H7 (cell line): ENCODE measurements around the gene SLC51B. TPM values are rescaled to one million over a fixed set of nuclear protein-coding genes. Genes with fewer than 3 reads are reported as not detected.
A peak's percentile ranks its signal among the peaks of the same experiment; 100 is the strongest.
"Not testable (repeated sequence)": the region's sequence is repeated elsewhere in the genome, so short reads cannot be mapped to it uniquely, and the experiment has no call there.

Source experiments
- DNase-seq: peaks from one replicate; pipeline ENCODE4 v3.0.0; 2012
- H3K27me3 ChIP-seq: 2 replicates; pipeline ENCODE4 v1.6.0; 2011; ENCODE audit warnings: mild to moderate bottlenecking, low read length; ENCODE audit not compliant: control insufficient read depth, insufficient read depth
- H3K36me3 ChIP-seq: replicated peaks from 2 replicates; pipeline ENCODE4 v1.5.1; 2011; ENCODE audit warnings: low read length; ENCODE audit not compliant: control insufficient read depth, insufficient read depth
- H3K4me3 ChIP-seq: 2 replicates; pipeline ENCODE4 v1.5.1; 2011; ENCODE audit warnings: low read depth, mild to moderate bottlenecking, control low read depth, low read length, moderate library complexity; ENCODE audit not compliant: insufficient read depth
- total RNA-seq: library from RNA; depleted of rRNA; stranded (reverse); fragments of >200 nt; shearing (Covaris generic); gene quantifications from 2 replicates; pipeline ENCODE4 v1.2.3, GENCODE V29; 2014; rRNA removed

SLC51B gene
- not detected in 2 replicates for total RNA-seq

DNA sequence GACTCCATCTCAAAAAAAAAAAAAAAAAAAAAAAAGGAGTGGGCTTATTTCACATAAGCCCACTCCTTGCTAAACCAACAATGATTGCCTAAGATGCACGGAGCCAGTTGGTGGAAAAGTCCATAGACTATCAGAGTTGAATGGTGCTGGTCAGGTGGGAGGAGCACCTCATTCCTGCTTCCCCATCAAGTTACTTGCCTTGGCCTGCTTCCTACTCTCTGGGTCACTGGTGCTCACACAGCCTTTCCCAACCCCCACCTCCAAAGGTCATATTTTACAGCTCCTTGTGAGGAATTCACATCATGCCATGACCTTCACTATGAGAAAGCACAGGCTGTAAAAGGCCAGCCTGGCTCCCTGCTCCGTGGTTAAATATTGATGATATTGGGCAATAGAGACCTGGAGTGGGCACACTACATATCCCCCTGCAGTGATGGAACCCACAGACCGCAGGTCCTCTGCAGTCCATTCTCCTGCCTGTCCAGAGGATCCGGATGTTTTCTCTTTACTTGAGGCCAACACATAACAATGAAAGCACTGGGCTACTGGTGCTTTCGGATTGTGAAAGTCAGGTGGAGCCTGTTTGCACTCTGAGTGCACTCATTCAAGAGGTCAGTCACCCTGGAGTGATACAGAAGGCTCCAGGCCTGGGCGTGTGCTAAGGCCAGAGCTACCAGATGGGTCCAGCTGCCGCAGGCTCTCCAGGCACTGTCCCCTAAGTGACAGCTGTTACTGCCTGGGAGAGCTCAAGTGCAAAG lies at the start of gene SLC51B:
Gene SLC51B (plus strand): TSS at position 664 of the 758 bp plus-strand sequence. CDS start 4,618 bp downstream, outside the sequence.
- no peaks in the 10 kb centered on the region; the same call in 1 of the 2 replicates for H3K27me3 ChIP-seq
- DNase-seq: no peak
- H3K36me3 ChIP-seq: no peaks in the 10 kb centered on the region
- no peak within 1 kb of the TSS for H3K4me3 ChIP-seq

DNA sequence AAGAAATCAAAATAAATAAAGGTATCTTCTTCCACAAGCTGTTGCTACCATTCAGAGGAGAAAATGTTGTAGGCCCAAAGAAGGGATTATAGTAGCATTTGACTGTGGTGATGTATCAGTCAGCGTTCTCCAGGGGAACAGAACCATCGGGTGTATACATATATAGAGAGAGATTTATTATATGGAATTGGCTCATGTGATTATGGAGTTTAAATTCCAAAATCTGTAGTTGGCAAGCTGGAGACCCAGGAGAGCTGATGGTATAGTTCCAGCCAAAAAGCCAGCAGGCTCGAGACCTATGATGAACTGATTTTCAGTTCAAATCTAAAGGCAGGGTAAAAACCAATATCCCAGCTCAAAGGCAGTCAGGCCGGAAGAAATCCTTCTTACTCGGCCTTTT lies 48.1 kb upstream of the SLC51B start:
- no peak overlapping the region for H3K4me3 ChIP-seq
- H3K27me3 ChIP-seq: no peaks in the 10 kb centered on the region
- no peaks in the 10 kb centered on the region for H3K36me3 ChIP-seq
- no peak for DNase-seq

DNA sequence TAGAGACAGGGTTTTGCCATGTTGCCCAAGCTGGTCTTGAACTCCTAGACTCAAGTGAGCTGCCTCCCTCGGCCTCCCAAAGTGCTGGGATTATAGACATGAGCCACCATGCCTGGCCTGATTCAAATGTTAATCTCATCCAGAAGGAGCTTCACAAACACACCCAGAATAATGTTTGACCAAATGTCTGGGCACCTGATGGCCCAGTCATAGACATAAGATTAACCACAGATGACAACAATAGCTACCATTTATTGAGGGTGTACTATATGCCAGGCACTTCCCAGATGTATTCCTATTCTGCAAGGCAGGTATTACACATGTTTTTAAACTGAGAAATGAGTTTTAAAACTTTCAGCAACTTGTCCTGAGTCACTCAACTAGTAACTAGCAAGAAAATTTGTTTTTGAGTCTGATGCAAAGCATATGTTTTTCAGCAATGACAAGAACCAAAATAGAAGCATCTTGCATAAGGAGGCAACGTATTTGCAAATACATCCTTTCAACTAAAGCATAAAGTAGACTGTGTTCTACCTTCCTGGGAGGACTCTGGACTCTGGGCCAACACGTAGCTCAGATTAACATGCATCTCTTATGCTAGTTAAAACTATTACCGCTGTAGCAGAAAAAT lies 47.3 kb upstream of the SLC51B start:
- no peaks in the 10 kb centered on the region for H3K27me3 ChIP-seq
- no peak for DNase-seq

DNA sequence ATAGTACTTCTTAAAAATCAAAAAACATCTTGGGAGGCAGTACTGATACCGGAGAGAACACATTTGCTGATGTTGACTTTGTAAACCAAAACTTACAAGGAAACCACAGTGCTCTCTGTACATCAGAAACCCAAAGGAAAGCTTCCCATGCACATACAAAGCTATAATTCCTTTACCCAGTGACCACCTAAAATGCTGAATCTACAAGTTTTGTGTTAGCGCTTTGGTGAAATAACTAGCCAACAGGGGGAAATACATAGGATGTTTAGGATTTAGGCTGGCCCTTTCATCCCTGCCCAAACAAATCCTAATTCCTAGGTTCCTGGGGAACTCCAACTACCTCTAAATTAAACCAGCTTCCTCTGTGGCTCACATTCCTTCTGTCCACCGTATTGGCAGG lies 40.2 kb upstream of the SLC51B start:
- DNase-seq: no peak
- no peak overlapping the region for H3K4me3 ChIP-seq
- H3K27me3 ChIP-seq: no peaks in the 10 kb centered on the region
- no peaks in the 10 kb centered on the region; the same call in 1 of the 2 replicates for H3K36me3 ChIP-seq

More for the DNA sequence above, 47.3 kb upstream of the SLC51B start:
- Histone ChIP-seq H3K4me3 (no peak overlapping the region), H3K36me3 (no peaks in the 10 kb centered on the region)

DNA sequence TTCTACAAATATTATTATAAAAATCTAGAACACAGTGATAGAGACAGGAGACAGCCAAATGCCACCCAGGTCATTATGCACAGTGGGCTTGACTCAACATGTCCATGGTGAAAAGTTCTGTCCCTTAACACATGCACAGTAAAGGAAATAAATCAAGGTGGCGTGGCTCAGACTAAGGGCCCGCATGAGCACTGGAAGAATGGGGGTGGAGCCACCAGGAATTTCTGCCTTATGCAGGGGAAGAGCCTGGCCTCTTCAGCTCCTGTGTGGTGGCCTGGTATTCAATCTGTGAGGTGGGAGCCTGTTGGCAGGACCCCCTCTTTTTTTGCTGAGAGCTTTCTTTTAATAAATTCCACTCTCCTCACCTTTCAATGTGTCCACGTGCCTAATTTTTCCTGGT lies 38.3 kb upstream of the SLC51B start:
- Histone ChIP-seq H3K4me3 (no peak overlapping the region), H3K36me3 (no peaks in the 10 kb centered on the region; the same call in 1 of the 2 replicates), H3K27me3 (no peaks in the 10 kb centered on the region)
- no peak for DNase-seq

DNA sequence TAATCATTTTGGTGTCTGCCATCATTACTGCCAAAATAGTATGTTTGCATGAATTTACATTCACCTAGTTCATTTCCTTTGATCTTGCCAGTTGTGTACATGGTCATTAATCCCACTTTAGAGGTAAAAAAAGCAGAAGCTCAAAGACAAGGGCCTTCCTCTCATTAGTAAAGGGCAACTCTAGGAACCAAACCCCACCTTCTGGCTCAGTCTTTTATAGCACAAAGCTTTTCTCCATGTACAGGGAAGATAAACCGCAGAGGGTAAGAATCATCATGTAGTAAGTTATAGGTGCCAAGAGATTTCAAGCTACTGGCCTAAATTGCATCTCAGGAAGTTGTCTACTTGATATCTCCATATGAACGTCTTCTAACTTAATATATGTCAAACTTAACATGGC lies 36.2 kb upstream of the SLC51B start:
- no peaks in the 10 kb centered on the region; the same call in 1 of the 2 replicates for H3K36me3 ChIP-seq

DNA sequence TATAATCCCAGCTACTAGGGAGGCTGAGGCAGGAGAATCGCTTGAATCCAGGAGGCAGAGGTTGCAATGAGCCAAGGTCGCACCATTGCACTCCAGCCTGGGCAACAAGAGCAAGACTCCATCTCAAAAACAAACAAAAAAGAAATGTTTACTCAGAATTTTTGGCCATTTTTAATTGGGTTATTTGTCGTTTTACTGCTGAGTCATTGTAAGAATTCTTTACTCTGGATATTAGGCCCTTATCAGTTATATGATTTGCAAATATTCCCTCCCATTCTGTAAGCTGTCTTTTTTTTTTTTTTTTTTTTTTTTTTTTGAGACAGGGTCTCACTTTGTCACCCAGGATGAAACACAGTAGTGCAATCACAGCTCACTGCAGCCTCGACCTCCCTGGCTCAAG lies 34.0 kb upstream of the SLC51B start:
- not testable (repeated sequence) for H3K27me3 ChIP-seq, H3K36me3 ChIP-seq, H3K4me3 ChIP-seq, DNase-seq

More for the DNA sequence above, 36.2 kb upstream of the SLC51B start:
- Histone ChIP-seq H3K27me3 (no peaks in the 10 kb centered on the region), H3K4me3 (no peak overlapping the region)
- DNase-seq: peak; percentile 40

DNA sequence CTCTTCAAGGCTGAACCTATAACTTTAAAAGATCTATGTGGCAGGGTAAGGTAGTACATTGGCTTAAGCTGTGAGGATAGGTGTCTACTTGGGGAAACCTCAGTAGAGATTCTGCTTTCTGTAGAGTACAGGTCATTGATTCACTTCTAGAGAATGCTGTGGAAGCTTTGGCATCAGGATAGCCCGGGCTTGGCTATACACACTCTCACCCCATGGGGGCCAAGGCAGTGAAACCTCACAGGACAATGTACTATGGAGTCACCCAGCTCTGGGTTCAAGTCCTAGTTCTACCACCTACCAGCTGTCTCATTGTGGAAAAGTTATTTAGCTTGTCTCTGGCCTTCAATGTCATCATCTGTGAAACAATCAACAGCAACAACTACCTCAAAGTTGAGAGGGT lies 24.8 kb upstream of the SLC51B start:
- no peak for DNase-seq
- H3K36me3 ChIP-seq: peaks cover 7% of the 10 kb centered on the region
- H3K4me3 ChIP-seq: no peak overlapping the region
- H3K27me3 ChIP-seq: no peaks in the 10 kb centered on the region

DNA sequence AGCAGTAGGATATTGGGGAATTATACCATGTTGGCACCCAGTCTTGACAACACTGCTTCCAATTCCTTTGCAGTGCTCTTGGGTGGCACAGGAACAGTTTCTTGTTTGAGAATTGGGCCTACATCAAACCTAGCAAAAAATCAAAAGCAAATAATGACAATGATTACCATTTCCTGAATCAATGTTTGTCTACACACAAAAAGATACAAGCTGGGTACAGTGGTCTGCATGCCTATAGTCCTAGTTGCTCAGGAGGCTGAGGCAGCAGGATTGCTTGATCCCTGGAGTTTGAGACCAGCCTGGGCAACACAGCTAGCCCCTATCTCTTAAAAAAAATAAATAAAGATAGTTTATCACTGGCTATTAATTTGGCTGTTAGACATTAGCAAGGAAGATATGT lies 23.7 kb upstream of the SLC51B start:
- DNase-seq: no peak
- no peak overlapping the region for H3K4me3 ChIP-seq
- H3K36me3 ChIP-seq: peaks cover 7% of the 10 kb centered on the region
- no peaks in the 10 kb centered on the region for H3K27me3 ChIP-seq

DNA sequence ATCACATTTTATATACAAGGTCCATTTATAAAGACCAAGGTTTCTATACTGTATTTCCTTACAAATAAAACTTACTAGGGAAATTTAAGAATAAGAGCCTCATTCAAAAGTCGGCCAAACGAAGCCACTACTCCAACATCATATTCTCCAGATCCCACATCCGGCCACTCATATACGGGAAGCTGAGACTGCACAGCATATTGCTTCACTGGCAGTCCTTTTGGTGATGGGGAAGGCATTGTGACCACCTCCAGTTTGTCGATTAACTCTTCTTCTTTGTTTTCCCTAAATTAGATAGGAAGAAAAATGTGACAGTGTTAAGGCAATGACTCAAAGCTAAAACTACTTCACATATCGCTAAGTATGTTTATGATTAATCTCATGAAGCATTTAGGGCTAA lies 18.4 kb upstream of the SLC51B start:
- Histone ChIP-seq H3K4me3 (no peak overlapping the region), H3K27me3 (no peaks in the 10 kb centered on the region), H3K36me3 (no peaks in the 10 kb centered on the region; the same call in none of the 2 replicates)
- no peak for DNase-seq

DNA sequence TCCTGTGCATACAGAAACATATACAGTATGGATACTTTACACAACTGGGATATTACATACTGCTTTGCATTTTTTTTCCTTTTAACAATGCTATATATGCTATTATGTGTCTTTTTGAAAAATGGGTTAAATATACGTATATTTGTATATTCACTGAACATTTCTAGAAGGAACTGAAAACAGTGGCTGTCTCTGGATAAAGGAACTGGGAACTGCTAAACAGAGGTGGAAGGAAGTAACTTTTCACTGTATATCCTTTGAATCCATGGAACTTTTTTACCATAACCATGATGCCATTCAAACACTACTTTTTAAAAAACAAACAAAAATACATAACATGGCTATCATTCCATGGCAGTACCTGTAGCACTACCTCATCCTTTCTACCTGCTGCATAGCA lies 17.6 kb upstream of the SLC51B start:
- Histone ChIP-seq H3K36me3 (no peaks in the 10 kb centered on the region; the same call in none of the 2 replicates), H3K4me3 (no peak overlapping the region), H3K27me3 (no peaks in the 10 kb centered on the region)
- DNase-seq: no peak

DNA sequence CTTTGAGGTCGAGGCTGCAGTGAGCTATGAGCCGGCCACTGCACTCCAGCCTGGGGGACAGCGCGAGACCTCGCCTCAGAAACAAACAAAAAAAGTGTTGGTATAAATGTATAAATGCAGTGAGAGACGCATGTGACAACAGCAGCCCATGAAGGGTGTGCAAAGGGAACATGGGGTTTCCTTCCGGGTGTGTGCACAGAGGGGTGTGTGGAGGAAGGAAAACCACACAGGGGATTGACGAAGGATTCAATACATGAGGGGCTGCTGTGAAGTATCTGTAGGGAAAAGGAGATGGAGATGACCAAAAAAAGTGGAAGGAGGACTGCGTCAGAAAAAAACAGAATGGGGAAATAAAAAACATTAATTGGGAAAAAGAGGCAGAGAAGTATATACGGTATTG lies 16.8 kb upstream of the SLC51B start:
- DNase-seq: no peak
- Histone ChIP-seq H3K27me3 (no peaks in the 10 kb centered on the region), H3K4me3 (peak overlapping the region; percentile 92), H3K36me3 (no peaks in the 10 kb centered on the region; the same call in none of the 2 replicates)

DNA sequence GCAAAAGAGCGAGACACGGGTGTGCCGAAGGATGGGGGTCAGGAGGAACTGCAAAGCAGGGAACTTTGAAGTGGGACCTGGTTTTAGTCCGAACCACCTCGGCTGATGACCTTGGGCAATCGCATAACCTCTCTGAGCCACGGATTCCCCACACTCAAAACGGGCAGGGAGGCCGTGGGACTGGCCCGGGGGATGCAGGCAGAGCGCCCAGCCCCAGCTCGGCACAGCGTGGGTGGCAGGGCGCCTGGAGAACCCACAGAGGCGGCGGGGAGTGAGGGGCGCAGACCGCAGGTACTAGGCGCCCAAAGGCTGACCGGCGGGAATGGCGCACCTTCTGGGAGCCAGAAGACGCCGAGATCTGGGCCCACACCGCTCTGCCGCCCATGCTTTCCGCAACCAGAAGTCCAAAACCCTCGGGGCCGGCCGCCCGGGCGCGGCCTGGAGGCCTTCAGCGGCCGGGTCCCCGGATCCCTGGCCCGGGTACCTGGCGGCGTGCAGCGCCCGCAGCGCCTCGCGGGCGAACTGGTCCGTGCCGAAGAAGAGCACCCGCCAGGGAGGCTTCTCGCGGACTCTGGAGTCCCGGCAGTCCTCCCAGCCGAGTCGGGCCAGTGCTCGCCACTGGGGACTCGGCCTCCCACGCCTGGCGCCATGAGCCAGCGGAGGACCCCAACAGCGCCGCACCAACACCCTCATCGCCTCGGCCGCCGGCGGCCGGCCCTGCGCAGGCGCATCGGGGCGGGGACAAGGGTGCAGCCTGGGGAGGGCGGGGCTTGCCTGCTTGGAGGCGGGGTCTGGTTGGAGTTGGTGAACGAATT lies 16.1 kb upstream of the SLC51B start, which contains the start of gene MTFMT:
Gene MTFMT (minus strand): TSS at position 719 of the 815 bp plus-strand sequence. CDS start 26 bp downstream, at position 693.
- DNase-seq: peak; percentile 98
- Histone ChIP-seq H3K4me3 (peak within 1 kb of the TSS; percentile 92), H3K36me3 (no peaks in the 10 kb centered on the region; the same call in 1 of the 2 replicates), H3K27me3 (no peaks in the 10 kb centered on the region)

DNA sequence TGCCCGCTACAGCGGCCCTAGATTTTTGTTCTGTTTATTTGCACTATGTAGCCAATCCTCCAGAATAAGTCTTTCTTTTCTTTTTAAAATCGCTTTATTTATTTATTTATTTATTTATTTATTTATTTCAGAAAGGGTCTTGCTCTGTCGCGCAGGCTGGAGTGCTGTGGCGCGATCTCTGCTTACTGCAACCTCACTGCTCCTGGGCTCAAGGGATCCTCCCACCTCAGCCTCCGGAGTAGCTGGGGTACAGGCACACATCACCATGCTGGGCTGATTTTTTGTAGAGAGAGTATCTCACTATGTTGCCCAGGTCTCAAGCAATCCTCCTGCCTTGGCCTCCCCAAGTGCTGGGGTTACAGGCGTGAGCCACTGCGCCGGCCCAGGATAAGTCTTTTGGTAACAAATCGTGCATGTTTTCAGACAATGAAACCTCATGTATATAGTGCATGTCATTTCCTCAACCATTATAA lies 15.4 kb upstream of the SLC51B start:
- Histone ChIP-seq H3K36me3 (no peaks in the 10 kb centered on the region; the same call in 1 of the 2 replicates), H3K4me3 (no peak overlapping the region), H3K27me3 (no peaks in the 10 kb centered on the region)
- no peak for DNase-seq
